ENCODE data around the gene HACD2.
"Not testable (repeated sequence)": the region's sequence is repeated elsewhere in the genome, so short reads cannot be mapped to it uniquely, and the experiment has no call there.

DNA sequence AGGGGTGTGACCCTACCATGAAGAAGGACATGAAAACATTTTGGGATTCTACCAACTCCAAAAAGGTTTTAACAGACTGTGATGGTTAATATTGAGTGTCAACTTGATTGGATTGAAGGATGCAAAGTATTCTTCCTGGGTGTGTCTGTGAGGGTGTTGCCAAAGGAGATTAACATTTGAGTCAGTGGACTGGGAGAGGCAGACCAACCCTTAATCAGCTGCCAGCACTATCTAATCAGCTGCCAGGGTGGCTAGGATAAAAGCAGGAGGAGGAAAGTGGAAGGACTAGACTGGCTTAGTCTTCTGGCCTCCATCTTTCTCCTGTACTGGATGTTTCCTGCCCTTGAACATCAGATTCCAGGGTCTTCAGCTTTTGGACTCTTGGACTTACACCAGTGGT, 16.0 kb upstream of the HACD2 start:
- not testable (repeated sequence) for TF ChIP-seq CTCF, EP300 (IDR thresholded peaks at IDR 0.05)

Data from tibial nerve (tissue), 4 donors.